GM19372 (cell line): ENCODE data around the gene ANKS3.
A peak's percentile ranks its signal among the peaks of the same experiment; 100 is the strongest.

Experiments used
- ATAC-seq: cut with Tn5 transposase; IDR thresholded peaks from one replicate; pipeline ENCODE4 v1.9.1; 2021; ENCODE audit warnings: mild to moderate bottlenecking, low read depth, moderate library complexity; ENCODE audit not compliant: unreplicated experiment

The ANKS3 gene

DNA sequence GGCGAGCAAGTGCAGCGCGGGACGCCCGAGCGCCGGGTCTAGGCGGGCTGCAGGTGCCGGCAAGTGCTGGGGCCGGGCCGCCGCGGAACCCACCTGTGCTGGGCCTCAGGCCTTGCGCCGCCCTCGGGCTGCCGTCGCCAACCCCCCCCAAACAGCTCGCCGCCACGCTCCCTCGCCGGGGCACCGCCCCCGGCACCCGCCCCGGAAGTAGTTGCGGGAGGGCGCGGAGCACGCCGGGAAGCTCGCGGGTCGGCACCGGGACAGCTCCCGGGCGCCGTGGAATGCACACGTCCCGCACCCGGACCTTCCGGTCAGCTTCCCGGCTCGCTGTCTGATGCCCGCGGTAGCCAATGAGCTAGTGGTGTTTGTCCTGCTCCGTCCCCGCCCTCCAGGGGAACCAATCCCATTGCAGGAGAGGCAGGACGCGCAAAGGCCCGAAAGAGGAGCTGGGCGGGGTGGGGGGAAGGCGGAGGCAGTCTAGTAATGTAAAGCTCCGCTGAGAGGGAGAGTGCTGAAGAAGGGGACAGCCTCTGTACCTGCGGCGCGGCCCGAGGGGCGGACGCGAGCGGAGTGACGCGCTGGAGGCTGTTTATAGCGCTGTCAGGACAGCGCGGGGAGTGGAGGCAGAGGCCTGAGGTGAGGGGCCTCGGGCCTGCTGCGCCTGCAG lies at the start of gene ANKS3, which contains the start of gene DNAAF8:
ANKS3 (minus strand) TSS at position 209 of the 667 bp plus-strand sequence. CDS start 4,122 bp downstream, outside the sequence.
DNAAF8 (plus strand) TSS at position 475 of the 667 bp plus-strand sequence. CDS start 1,978 bp downstream, outside the sequence.
- ATAC-seq: peak; percentile 79

GRCh38 chr16:4783251-4783950 lies 49.3 kb upstream of the ANKS3 start:
- no peak for ATAC-seq

DNA sequence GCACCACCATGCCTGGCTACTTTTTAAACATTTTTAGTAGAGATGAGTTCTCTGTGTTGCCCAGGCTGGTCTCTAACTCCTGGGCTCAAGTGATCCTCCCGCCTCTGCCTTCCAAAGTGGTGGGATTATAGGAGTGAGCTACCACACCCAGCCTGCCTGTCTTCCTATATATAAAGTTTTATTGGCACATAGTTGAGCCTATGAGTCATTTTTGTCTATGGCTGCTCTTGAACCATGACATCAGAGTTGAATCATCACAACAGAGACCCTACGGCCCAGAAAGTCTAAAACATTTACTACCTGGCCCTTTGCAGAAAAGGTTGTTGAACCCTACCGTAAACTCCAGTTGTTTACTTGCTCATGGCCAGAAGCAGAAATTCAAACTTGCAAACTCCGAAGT lies 46.2 kb upstream of the ANKS3 start:
- no peak for ATAC-seq

- no peak for ATAC-seq
These were observed 44.0 kb upstream of the ANKS3 start for GRCh38 chr16:4778050-4778392.

DNA sequence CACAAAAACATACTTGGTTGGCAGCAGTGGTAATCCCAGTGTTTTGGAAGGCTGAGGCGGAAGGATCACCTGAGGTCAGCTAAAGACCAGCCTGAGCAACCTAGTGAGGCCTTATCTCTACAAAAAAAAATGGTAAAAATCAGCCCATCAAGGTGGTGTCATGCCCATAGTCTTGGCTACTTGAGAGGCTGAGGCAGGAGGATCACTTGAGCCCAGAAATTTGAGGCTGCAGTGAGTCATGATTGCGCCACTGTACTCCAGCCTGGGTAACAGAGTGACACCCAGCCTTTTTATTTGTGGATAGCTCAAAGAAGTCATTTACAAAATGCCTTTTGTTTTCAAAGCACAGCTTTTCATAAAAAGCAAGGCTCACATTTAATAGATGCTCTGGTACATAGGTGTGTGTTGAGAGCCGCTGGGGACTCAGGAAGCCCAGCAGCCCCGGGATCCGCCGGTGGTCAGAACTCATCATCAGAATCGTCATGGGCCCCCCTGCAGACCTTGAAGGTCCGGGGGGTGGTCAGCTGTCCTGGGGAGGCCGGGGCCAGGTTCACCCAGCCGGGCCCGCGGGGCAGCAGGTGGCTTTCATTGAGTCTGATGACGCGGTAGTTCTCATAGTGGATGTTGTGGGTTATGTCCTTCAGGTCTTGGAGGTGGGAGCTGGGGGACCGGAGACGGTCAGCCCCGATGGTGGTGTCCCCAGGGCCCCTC lies 43.4 kb upstream of the ANKS3 start:
- no peak for ATAC-seq

DNA sequence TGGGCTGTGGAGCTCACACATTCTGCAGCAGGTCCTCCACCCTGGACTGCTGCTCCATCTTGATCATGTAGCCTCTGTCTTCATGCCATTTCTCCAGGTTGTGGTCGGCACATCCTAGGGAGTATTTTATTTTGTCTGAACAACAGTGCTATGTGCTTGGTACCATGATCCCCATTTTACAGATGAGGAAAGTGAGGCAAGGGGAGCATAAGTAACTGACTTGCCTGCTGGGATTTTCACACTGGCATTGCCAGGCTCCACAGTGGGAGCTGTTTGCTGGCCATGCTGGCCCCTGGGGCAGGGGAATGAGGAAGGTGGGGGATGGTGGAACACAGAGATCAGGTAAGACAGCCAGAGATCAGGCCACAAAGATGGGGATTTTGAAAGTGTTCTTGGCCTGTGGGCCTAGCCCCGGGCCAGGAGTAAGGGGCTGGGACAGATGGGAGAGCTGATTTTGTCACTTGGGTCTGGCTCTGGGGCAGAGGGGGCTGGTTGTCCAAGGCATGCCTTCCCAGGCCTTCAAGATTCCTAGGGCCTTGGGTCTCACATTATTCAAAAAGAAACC lies 42.2 kb upstream of the ANKS3 start:
- no peak for ATAC-seq

- ATAC-seq: no peak
These were observed 40.9 kb upstream of the ANKS3 start for GRCh38 chr16:4775005-4775404.

- ATAC-seq: no peak
These were observed 38.3 kb upstream of the ANKS3 start for GRCh38 chr16:4772351-4772750.

GRCh38 chr16:4771646-4772045 lies 37.6 kb upstream of the ANKS3 start:
- no peak for ATAC-seq

DNA sequence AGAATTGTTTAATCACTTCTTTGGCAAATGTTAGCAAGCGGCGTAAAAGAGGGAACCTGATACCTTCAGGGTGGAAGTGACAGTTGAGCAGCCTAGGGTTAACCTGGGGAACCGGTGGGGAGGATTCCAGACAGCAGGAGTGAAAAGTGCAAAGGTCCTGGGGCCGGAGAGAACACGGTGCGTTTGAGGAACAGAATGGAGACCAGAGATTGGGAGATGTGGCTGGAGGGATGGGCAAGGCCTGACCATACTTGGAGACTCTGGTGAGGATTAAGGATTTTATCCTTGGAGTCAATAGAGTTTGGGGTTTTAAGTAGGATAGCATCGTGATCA lies 35.2 kb upstream of the ANKS3 start:
- ATAC-seq: no peak

DNA sequence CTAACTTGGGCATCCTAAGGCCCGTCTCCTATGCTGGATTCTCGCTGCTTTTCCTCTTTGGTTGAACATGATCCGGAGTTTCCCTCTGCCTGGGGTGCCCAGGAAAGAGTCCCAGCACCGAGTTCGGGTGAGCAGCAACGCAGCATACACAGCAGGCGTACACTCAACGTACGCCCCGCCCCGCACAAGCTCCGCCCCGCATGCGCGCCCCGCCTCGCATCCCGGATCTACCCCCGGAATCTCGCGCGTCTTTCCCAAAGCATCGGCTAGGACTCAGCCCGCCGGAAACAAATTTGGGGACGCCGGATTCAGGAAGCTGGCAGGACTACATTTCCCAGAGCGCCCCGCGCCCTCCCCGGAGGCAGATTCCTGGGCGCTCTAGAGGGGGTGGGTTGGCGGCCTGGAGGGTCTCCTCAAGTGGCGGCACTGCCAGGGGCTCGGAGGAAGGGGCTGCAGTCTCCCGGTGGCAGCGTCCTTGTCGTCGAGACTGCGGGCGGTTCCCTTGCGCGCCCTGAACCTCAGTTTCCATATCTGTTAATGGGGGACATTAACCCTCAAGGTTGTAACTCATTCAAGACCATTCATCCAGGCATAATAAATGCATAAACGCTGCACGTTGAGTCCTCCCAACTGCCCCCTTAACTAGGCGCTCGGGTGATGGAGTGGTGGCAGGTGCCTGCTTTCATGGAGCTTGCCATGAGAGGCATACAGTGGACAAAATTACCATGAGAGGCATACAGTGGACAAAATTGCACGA lies 34.7 kb upstream of the ANKS3 start:
- ATAC-seq: peak; percentile 59

DNA sequence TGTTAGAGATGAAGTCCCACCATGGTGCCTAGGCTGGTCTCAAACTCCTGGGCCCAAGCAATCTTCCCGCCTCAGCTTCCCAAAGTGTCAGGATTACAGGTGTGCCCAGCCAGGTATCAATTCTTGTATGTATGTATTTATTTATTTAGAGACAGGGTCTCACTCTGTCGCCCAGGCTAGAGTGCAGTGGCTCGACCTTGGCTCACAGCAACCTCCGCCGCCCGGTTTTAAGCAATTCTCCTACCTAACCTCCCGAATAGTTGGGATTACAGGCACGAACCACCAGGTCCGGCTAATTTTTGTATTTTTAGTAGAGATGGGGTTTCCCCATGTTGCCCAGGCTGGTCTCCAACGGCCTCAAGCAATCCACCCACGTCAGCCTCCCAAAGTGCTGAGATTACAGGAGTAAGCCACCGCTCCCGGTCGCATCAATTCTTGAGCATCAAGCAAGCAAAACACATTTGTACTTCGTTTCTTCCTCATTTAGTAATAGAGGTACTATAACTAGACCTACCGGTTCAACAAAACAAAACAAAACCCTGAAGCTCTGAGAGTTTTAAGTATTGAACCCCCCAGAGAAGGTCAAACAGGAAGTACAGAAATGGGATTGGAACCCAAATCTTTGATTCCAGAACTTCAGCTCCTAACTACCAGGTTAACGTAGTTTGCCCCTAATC lies 33.9 kb upstream of the ANKS3 start:
- peak; percentile 2 for ATAC-seq

DNA sequence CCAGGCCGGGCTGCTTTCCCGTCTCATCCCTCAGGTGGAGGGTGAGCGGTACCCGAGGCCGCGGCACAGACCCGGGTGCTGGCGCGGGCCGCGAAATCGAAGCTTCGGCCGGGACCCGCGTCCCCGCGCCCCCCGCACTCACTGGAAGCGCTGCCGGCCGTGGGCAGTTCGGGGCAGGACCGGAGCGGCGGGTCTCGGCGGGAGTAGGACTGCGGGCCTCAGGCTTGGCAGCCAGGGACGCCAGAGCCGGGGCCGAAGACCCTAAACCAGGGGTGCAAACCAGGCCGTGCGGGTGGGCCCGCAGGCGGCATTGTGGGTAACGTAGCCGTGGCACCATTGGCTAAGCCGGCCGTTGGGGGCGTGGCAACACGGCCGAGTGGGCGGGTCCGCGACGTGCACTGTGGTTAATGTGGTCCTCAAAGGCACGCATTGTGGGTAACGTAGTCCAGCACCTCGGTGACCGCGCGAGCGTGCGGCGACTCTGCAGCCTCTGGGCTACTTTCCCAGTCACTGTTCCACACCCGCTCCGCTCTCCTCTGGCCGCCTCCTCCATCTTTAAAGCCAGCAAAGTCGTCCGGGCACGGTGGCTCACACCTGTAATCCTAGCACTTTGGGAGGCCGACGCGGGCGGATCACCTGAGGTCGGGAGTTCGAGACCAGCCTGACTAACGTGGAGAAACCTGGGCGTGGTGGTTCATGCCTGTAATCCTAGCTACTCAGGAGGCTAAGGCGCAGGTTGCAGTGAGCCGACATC lies 33.0 kb upstream of the ANKS3 start, which contains the start of gene ZNF500:
ZNF500 (minus strand) TSS at position 288 of the 754 bp plus-strand sequence. CDS start 1,184 bp downstream, outside the sequence.
- ATAC-seq: peak; percentile 78

- ATAC-seq: no peak
These were observed 31.7 kb upstream of the ANKS3 start for GRCh38 chr16:4765511-4766474.

GRCh38 chr16:4763791-4764190 lies 29.7 kb upstream of the ANKS3 start:
- no peak for ATAC-seq

GRCh38 chr16:4762205-4762604 lies 28.1 kb upstream of the ANKS3 start:
- no peak for ATAC-seq

DNA sequence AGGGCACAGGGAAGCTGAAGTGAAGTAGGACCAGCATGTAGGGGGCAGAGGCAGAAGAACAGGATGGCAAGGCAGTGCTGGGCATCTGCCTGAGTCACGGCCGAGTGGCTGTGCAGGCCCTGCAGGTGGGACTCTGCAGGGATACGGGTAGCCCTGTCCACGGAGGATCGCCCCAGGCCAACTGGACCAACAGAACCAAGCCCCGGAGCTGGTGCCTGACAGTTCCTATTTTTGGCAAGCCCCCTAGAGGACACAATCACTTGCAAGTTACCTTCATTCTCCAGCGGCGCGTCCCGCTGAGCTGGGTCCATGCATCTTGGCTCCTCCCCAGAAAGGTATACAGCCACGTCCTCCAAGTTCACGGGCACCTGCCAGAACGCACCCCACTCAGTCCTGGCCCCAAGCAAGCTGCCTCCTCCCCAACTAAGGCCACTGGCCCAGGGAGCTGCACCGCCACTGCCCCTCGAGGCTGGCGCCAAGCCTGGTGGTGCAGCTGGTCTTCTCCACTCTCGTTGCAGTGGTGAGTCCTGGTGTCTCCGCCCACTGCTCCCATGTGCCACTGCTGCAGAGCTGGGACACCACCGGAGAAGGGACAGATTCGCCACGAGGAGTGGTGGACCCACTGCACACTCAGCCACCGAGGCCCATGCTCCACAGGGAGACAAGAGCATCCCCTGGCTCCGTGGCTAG lies 26.3 kb upstream of the ANKS3 start:
- ATAC-seq: no peak
